MCF 10A (cell line): ENCODE measurements around the gene RRP1. TPM values are rescaled to one million over a fixed set of nuclear protein-coding genes. Genes with fewer than 3 reads are reported as not detected.

Experiments
- BruUV-seq: library from RNA; stranded (reverse); fragments of 400-500 nt; replicated peaks from 2 replicates; lab custom pipeline; 2021; lab: Mats Ljungman, UMichigan
- CTCF ChIA-PET: fragments of 300-600 bp; sonication (Branson Sonifier 250); formaldehyde crosslinking; extraction: SDS; loops from one replicate; lab custom pipeline; 2021; ENCODE audit warnings: antibody characterized with exemption, inconsistent platforms; lab: Yijun Ruan, JAX
- POLR2A ChIA-PET: fragments of 300-600, 350-650 bp; sonication (Branson Sonifier 250); formaldehyde crosslinking; extraction: SDS; loops from one replicate; lab custom pipeline; 2020; ENCODE audit warnings: antibody characterized with exemption, inconsistent platforms; lab: Yijun Ruan, JAX
- DNase-seq: peaks from one replicate; pipeline ENCODE4 v3.0.0-alpha.2; 2018; ENCODE audit not compliant: unreplicated experiment
- H3K27ac Mint-ChIP-seq: one replicate; pipeline ENCODE4 v1.8.0; 2022; ENCODE audit warnings: mild to moderate bottlenecking, low read depth, mixed read lengths; ENCODE audit not compliant: unreplicated experiment
- H3K27me3 Mint-ChIP-seq: one replicate; pipeline ENCODE4 v1.8.0; 2022; ENCODE audit warnings: mixed read lengths; ENCODE audit not compliant: insufficient read depth, unreplicated experiment
- H3K36me3 Mint-ChIP-seq: one replicate; pipeline ENCODE4 v1.8.0; 2022; ENCODE audit warnings: mild to moderate bottlenecking, moderate library complexity, mixed read lengths; ENCODE audit not compliant: insufficient read depth, unreplicated experiment
- H3K4me1 Mint-ChIP-seq: one replicate; pipeline ENCODE4 v1.8.0; 2022; ENCODE audit warnings: mixed read lengths; ENCODE audit not compliant: insufficient read depth, unreplicated experiment
- H3K4me3 Mint-ChIP-seq: one replicate; pipeline ENCODE4 v1.8.0; 2022; ENCODE audit warnings: mild to moderate bottlenecking, moderate library complexity, mixed read lengths; ENCODE audit not compliant: unreplicated experiment
- H3K9me3 Mint-ChIP-seq: one replicate; pipeline ENCODE4 v1.8.0; 2022; ENCODE audit warnings: mixed read lengths; ENCODE audit not compliant: unreplicated experiment
- intact Hi-C: fragments of 100-400 bp; cut with micrococcal nuclease; formaldehyde crosslinking; loops from 2 replicates; pipeline ENCODE4 v1.14.1; 2022
- total RNA-seq: library from RNA; stranded (reverse); gene quantifications from 2 replicates; pipeline ENCODE4 v1.2.3, GENCODE V29; 2022
- TF ChIP-seq, protein P1 (sequence below): fragments of 200-600 bp; IDR thresholded peaks from one replicate; pipeline ENCODE4 v1.8.0; 2022; ENCODE audit warnings: antibody characterized with exemption, mild to moderate bottlenecking; ENCODE audit not compliant: unreplicated experiment

RRP1 gene
- total RNA-seq, 1 experiment from 2014 or later = 56.0 TPM

DNA sequence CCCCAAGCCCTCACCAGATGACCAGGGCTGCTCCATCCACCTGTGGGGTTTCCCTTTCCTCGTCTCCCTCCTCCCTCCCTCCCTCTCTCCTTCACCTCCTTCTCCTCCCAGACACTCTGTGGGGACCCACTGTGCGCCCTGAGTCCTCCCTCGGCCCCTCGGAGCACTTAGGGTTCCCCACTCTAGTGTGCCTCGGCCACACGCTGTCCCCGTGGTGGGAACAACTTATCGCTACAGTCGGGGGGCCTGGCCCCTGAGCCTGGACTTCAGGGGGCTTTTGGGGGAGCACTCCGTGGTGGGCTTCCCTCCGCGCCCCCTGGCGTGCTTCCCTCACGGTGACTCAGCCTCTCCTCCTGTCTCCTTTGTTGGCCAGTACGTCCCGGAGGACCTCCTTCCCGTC is 40.8 kb upstream of the RRP1 start:
- no peaks in the 10 kb centered on the region for H3K9me3 Mint-ChIP-seq
- H3K36me3 Mint-ChIP-seq = peaks cover 90% of the 10 kb centered on the region
- POLR2A ChIA-PET = interaction anchor here (1.4 to 1.5 kb wide), 2 partner anchors 10 to 20 kb away, joined by 5 to 6 read pairs; no protein-coding TSS in a partner anchor
- intact Hi-C loops = no loop called here
- H3K4me3 Mint-ChIP-seq = no peak overlapping the region
- CTCF ChIA-PET = no interaction called here
- no peaks in the 10 kb centered on the region for H3K27me3 Mint-ChIP-seq
- H3K4me1 Mint-ChIP-seq = no peaks in the 10 kb centered on the region
- BruUV-seq = no TSS peak
- no peak overlapping the region for H3K27ac Mint-ChIP-seq
- TF ChIP-seq, protein P1, sequence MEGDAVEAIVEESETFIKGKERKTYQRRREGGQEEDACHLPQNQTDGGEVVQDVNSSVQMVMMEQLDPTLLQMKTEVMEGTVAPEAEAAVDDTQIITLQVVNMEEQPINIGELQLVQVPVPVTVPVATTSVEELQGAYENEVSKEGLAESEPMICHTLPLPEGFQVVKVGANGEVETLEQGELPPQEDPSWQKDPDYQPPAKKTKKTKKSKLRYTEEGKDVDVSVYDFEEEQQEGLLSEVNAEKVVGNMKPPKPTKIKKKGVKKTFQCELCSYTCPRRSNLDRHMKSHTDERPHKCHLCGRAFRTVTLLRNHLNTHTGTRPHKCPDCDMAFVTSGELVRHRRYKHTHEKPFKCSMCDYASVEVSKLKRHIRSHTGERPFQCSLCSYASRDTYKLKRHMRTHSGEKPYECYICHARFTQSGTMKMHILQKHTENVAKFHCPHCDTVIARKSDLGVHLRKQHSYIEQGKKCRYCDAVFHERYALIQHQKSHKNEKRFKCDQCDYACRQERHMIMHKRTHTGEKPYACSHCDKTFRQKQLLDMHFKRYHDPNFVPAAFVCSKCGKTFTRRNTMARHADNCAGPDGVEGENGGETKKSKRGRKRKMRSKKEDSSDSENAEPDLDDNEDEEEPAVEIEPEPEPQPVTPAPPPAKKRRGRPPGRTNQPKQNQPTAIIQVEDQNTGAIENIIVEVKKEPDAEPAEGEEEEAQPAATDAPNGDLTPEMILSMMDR = no peak
- no peak for DNase-seq

DNA sequence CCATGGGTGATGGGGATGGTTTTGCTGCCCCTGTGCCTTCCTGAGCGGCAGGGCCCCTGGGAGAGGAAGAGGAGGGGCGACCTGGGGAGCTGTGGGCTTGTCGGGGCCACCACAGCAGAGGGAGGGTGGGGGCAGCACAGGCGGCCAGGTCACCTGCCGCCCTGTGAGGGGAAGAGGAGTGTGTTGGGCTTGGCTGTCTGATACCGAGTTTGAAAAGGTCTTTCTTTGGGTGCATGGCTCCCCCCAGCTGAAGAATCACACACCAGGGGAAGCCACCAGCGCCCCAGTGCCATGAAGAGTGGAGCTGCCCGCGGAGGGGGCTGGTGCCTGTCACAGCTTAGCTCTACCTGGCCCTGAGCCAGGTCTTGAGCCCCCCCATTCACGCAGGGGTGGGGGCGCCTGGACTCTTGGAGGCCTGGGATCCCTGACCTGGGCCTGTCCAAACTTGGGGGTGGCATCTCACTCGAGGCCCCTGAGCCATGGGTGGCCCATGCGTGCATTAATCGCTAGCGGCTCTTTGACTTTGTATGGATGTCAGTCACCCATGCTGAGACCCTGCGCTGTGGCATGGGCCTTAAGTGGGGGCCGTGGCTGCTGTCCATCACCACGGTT is 39.6 kb upstream of the RRP1 start:
- no TSS peak for BruUV-seq
- Mint-ChIP-seq H3K27me3 (no peaks in the 10 kb centered on the region), H3K36me3 (peaks cover 92% of the 10 kb centered on the region), H3K4me3 (no peak overlapping the region), H3K27ac (no peak overlapping the region), H3K9me3 (no peaks in the 10 kb centered on the region), H3K4me1 (no peaks in the 10 kb centered on the region)
- intact Hi-C loops = no loop called here
- CTCF ChIA-PET = interaction anchor here (0.7 kb wide), 1 partner anchor 232 kb away, joined by 4 read pairs; no protein-coding TSS in a partner anchor
- POLR2A ChIA-PET = interaction anchor here (1.5 kb wide), 1 partner anchor 9 kb away, joined by 6 read pairs; no protein-coding TSS in a partner anchor
- TF ChIP-seq, protein P1 = no peak
- no peak for DNase-seq

DNA sequence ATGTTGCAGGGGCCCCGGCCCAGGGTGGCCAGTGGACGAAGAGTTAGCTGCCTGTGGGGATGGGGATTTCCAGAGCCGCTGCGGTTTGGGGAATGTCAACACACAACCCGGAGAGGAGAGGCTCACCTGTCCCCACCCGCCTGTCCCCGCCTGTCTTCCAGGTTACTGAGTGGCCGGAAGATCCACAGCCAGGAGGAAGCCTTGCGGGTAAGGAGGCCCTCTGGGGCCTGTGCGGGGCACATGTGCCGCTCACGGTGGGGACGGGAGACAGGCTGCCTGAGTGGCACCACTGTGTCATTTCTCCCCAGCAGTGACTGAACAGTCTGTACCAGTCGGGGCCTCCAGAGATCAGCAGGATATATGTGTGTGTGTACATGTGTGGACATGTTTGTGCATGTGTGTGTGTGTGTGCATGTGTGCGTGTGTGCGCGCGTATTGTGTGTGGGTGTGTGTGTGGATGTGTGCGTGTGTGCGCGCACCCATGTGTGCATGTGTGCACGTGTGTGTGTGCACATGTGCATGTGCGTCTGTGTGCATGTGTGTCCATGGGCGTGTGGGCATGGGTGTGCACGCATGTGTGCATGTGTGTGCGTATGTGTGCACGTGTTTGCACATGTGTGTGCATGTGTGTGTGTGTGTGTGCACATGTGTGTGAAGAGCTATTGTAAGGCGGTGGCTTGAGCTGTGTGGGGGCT is 38.9 kb upstream of the RRP1 start:
- peaks cover 91% of the 10 kb centered on the region for H3K36me3 Mint-ChIP-seq
- no TSS peak for BruUV-seq
- DNase-seq = no peak
- ChIA-PET CTCF (no interaction called here), POLR2A (interaction anchor here (1.5 kb wide), 1 partner anchor 9 kb away, joined by 6 read pairs; no protein-coding TSS in a partner anchor)
- H3K9me3 Mint-ChIP-seq = no peaks in the 10 kb centered on the region
- no peaks in the 10 kb centered on the region for H3K27me3 Mint-ChIP-seq
- H3K4me1 Mint-ChIP-seq = no peaks in the 10 kb centered on the region
- no peak overlapping the region for H3K27ac Mint-ChIP-seq
- intact Hi-C loops = no loop called here
- TF ChIP-seq, protein P1 = no peak
- H3K4me3 Mint-ChIP-seq = no peak overlapping the region

DNA sequence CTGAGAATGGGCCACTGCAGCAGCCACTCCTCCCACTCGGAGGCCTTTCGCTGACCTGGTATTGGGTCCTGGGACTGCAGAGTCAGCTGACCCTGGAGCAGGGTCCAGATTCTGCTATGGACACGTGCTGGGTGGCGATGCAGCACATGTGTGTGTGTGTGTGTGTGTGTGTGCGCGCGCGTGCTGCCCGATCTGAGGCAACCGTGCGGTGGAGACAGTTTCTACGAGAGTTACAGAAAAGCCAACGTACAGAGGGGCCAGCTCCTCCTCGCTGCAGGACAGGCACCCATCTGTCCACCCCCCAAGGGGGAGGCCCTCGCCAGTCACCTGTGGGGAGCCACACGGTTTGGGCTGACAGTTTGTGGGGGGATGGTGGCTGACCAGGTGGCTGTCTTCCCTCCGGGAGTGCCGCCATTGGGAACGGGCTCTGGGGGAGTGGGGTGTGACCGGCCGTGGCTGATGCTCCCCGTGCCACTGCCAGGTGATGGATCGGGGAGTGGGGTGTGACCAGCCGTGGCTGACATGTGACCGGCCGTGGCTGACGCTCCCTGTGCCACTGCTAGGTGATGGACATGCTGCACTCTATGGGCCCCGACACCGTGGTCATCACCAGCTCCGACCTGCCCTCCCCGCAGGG is 37.3 kb upstream of the RRP1 start:
- TF ChIP-seq, protein P1 = no peak
- ChIA-PET POLR2A (no interaction called here), CTCF (interaction anchor here (0.6 kb wide), 1 partner anchor 57 kb away, joined by 3 read pairs; no protein-coding TSS in a partner anchor)
- no peaks in the 10 kb centered on the region for H3K4me1 Mint-ChIP-seq
- no peak overlapping the region for H3K27ac Mint-ChIP-seq
- H3K9me3 Mint-ChIP-seq = no peaks in the 10 kb centered on the region
- intact Hi-C loops = no loop called here
- BruUV-seq = no TSS peak
- no peak overlapping the region for H3K4me3 Mint-ChIP-seq
- DNase-seq = no peak
- H3K36me3 Mint-ChIP-seq = peaks cover 91% of the 10 kb centered on the region
- no peaks in the 10 kb centered on the region for H3K27me3 Mint-ChIP-seq
